ENCODE data around the gene RPS27L. TPM values are rescaled to one million over a fixed set of nuclear protein-coding genes. Genes with fewer than 3 reads are reported as not detected.
"Not testable (repeated sequence)": the region's sequence is repeated elsewhere in the genome, so short reads cannot be mapped to it uniquely, and the experiment has no call there.

Gene RPS27L
- total and polyA plus RNA-seq, 9 donors = 55.1 to 73.3 (median 64.7) TPM

GRCh38 chr15:63105354-63105753 is 51.9 kb downstream of the RPS27L start:
- H3K36me3 ChIP-seq (ENCODE audit: control insufficient read depth, insufficient read depth, low read length); DNase-seq; H3K27ac ChIP-seq (ENCODE audit: low read length); H3K9me3 ChIP-seq (replicated peaks; ENCODE audit: control insufficient read depth, low read depth, low read length); H3K4me3 ChIP-seq (ENCODE audit: low read length); H3K27me3 ChIP-seq (ENCODE audit: control insufficient read depth, insufficient read depth, low read length); H3K4me1 ChIP-seq (ENCODE audit: control insufficient read depth, insufficient read depth, low read length): not testable (repeated sequence)
- WGBS (ENCODE audit: insufficient coverage) = 83% methylated on average over 6 of the region's 8 CpGs

- Histone ChIP-seq H3K9me3 (replicated peaks; ENCODE audit: control insufficient read depth, low read depth, low read length) (no peaks in the 10 kb centered on the region), H3K27me3 (ENCODE audit: control insufficient read depth, insufficient read depth, low read length) (no peaks in the 10 kb centered on the region), H3K36me3 (ENCODE audit: control insufficient read depth, insufficient read depth, low read length) (no peaks in the 10 kb centered on the region), H3K27ac (ENCODE audit: low read length) (no peak overlapping the region), H3K4me3 (ENCODE audit: low read length) (no peak overlapping the region), H3K4me1 (ENCODE audit: control insufficient read depth, insufficient read depth, low read length) (peaks cover 4% of the 10 kb centered on the region)
- 74% methylated on average over 5 of the region's 7 CpGs for WGBS (ENCODE audit: insufficient coverage)
- DNase-seq = no peak
These were observed 52.5 kb downstream of the RPS27L start for GRCh38 chr15:63104727-63105126.

- H3K9me3 ChIP-seq (replicated peaks; ENCODE audit: control insufficient read depth, low read depth, low read length) = no peaks in the 10 kb centered on the region
- 67% methylated on average over 3 of the region's 3 CpGs for WGBS (ENCODE audit: insufficient coverage)
- H3K4me3 ChIP-seq (ENCODE audit: low read length) = no peak overlapping the region
- H3K27me3 ChIP-seq (ENCODE audit: control insufficient read depth, insufficient read depth, low read length) = no peaks in the 10 kb centered on the region
- H3K27ac ChIP-seq (ENCODE audit: low read length) = no peak overlapping the region
- DNase-seq = no peak
- H3K4me1 ChIP-seq (ENCODE audit: control insufficient read depth, insufficient read depth, low read length) = peaks cover 4% of the 10 kb centered on the region
- no peaks in the 10 kb centered on the region for H3K36me3 ChIP-seq (ENCODE audit: control insufficient read depth, insufficient read depth, low read length)
These were observed 53.9 kb downstream of the RPS27L start for GRCh38 chr15:63103416-63103815.

GRCh38 chr15:63099581-63099980 is 57.7 kb downstream of the RPS27L start:
- not testable (repeated sequence) for H3K27me3 ChIP-seq (ENCODE audit: control insufficient read depth, insufficient read depth, low read length); H3K4me3 ChIP-seq (ENCODE audit: low read length); H3K4me1 ChIP-seq (ENCODE audit: control insufficient read depth, insufficient read depth, low read length); H3K27ac ChIP-seq (ENCODE audit: low read length); DNase-seq; H3K36me3 ChIP-seq (ENCODE audit: control insufficient read depth, insufficient read depth, low read length); H3K9me3 ChIP-seq (replicated peaks; ENCODE audit: control insufficient read depth, low read depth, low read length)
- WGBS (ENCODE audit: insufficient coverage) = 100% methylated on average over 1 of the region's 5 CpGs

- DNase-seq; H3K36me3 ChIP-seq (ENCODE audit: control insufficient read depth, insufficient read depth, low read length); H3K27me3 ChIP-seq (ENCODE audit: control insufficient read depth, insufficient read depth, low read length); H3K9me3 ChIP-seq (replicated peaks; ENCODE audit: control insufficient read depth, low read depth, low read length); H3K4me3 ChIP-seq (ENCODE audit: low read length); H3K4me1 ChIP-seq (ENCODE audit: control insufficient read depth, insufficient read depth, low read length); H3K27ac ChIP-seq (ENCODE audit: low read length): not testable (repeated sequence)
- 99% methylated on average over 10 of the region's 33 CpGs for WGBS (ENCODE audit: insufficient coverage)
These were observed 58.4 kb downstream of the RPS27L start for GRCh38 chr15:63098901-63099300.

Other genes starting within 250 kb of the RPS27L start
- gene TPM1, start 114.7 kb downstream of the RPS27L start, total RNA-seq = 4,342 TPM
- gene TPM1, start 114.7 kb downstream of the RPS27L start, polyA plus RNA-seq (ENCODE audit: insufficient read depth in 1 of 8, insufficient read length in 8 of 8, low replicate concordance in 1 of 8) = 1,000 to 10,000 TPM; 1,893 to 5,870 (median 4,320) TPM
- gene LACTB, start 35.6 kb downstream of the RPS27L start, total RNA-seq = 13.4 TPM
- gene LACTB, start 35.6 kb downstream of the RPS27L start, polyA plus RNA-seq (ENCODE audit: insufficient read depth in 1 of 8, insufficient read length in 8 of 8, low replicate concordance in 1 of 8) = 10 to 100 TPM; 14.3 to 15.5 (median 14.8) TPM
- gene RAB8B, start 32.1 kb upstream of the RPS27L start, total RNA-seq = 21.1 TPM
- 10 to 100 TPM; 13.2 to 24.7 (median 18.2) TPM for gene RAB8B, start 32.1 kb upstream of the RPS27L start, polyA plus RNA-seq (ENCODE audit: insufficient read depth in 1 of 8, insufficient read length in 8 of 8, low replicate concordance in 1 of 8)
- 10.4 TPM for gene APH1B, start 120.1 kb upstream of the RPS27L start, total RNA-seq
- gene APH1B, start 120.1 kb upstream of the RPS27L start, polyA plus RNA-seq (ENCODE audit: insufficient read depth in 1 of 8, insufficient read length in 8 of 8, low replicate concordance in 1 of 8) = 10 to 100 TPM in 6 of 8 donors, 1 to 10 TPM in 2; 8.5 to 13.6 (median 11.1) TPM
- gene CA12, start 224.4 kb upstream of the RPS27L start, total RNA-seq = 2.2 TPM
- 1 to 10 TPM in 6 of 8 donors, under 1 TPM in 2; 0.46 to 2.9 (median 1.3) TPM for gene CA12, start 224.4 kb upstream of the RPS27L start, polyA plus RNA-seq (ENCODE audit: insufficient read depth in 1 of 8, insufficient read length in 8 of 8, low replicate concordance in 1 of 8)